Fibroblast of skin of right quadriceps (primary cell): ENCODE data around the gene IL18BP.

ENCODE experiments used
- DNase-seq: peaks from one replicate; pipeline ENCODE4 v3.0.0-alpha.2; 2013

IL18BP gene

GRCh38 chr11:71997594-71997993 is 1.1 kb upstream of the IL18BP start:
- DNase-seq, result no peak

- DNase-seq, result no peak
Measured at GRCh38 chr11:71998061-71998460, 648 bp upstream of the IL18BP start.

GRCh38 chr11:71999362-71999761 is 653 bp downstream of the IL18BP start:
- no peak for DNase-seq

GRCh38 chr11:71999798-72000197 is 1.1 kb downstream of the IL18BP start:
- no peak for DNase-seq

DNA sequence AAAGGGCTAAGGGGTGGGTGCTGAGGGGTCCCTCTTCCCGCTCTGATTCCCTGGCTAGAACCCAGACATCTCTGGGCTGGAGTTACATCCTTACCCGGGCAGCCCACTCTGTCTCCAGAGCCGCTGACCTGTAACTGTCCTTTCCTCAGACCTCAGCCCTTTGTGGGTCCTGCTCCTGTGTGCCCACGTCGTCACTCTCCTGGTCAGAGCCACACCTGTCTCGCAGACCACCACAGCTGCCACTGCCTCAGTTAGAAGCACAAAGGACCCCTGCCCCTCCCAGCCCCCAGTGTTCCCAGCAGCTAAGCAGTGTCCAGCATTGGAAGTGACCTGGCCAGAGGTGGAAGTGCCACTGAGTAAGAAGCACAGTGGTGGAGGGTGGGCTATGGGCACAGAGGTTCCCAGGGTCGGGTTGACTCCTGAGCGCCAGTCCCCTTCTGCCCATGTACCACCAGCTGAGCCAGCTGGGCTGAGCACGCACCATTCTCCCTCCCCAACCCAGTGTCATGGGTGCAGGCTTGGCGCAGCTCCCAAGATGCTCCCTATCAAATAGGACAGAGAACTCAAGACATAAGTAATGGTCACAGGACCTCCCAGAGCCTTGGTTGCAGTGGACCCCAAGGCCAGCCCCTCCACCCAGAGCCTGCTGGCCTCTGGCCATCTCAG is 1.6 kb downstream of the IL18BP start:
- DNase-seq, result no peak

DNA sequence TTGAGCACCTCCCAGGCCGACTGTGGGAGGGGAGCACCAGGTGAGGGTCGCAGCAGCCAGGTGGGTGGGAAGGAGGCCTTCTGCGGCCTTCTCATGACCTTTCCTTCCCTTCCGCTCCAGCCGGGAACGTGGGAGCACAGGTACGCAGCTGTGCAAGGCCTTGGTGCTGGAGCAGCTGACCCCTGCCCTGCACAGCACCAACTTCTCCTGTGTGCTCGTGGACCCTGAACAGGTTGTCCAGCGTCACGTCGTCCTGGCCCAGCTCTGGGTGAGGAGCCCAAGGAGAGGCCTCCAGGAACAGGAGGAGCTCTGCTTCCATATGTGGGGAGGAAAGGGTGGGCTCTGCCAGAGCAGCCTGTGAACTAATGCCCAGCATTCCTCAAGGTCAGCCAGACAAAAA is 2.6 kb downstream of the IL18BP start:
- no peak for DNase-seq

GRCh38 chr11:72001834-72002591 is 3.3 kb downstream of the IL18BP start:
- peak; percentile 33 for DNase-seq

GRCh38 chr11:72002841-72003775 is 4.4 kb downstream of the IL18BP start:
- DNase-seq, result no peak

DNA sequence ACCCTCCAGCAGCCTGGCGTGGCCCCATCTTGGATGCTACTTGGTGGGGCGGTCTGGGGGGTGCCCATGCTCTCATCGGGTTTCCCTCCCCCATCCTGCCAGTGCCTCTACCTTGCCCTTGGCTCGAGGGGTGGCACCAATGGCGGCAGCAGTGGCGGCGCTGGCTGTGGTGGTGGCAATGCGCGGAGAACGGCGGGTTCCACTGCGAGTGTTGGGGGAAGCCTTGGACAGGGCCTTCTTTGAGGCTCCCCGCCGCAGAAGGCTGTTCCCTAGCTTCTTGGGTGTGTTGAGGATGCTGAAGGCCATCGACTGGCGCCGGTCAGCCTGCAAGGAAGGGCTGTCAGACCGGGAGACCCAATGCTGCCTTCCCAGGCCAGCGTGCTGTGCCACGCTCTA is 5.1 kb downstream of the IL18BP start:
- no peak for DNase-seq

DNA sequence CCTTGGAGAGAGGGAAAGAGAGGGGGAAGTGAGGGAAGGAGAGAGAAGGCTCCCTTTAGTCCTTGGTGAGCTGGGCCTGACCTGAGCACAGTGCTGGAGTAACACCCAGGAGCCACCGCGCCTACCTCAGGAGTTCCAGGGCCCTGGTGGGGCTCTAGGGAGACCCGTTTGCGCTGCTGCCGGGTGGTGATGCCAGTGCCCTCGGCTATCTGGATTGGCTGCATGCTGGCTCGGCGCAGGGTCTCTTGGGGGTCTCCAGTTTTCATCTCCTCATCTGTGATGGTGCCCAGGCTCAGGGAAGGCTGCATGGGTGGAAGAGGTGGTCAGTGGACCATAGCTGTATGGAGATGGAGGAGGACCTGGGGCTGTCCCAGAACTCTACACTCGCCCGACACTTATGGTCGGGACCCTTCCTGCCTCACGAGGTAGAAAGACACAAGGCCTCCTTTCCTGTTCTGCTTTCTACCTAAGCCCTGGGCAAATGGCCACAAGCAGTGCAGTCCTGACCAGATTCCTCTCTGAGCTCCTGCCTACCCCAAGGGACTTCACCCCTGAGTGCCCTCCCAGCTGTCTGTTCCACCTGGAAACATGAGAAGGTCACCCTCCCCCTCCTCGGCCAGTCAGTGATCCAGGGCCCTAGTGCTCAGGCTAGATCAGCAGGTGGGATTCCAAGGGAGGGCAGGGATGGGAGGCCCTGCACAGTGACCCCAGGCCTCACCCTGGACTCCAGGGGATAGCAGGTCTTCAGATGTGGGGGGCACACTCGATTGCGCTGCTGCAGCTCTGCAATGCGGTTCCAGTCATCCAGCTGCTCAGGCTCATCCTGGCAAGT is 6.0 kb downstream of the IL18BP start:
- DNase-seq, result no peak

- DNase-seq, result no peak
Measured at GRCh38 chr11:72005347-72006260, 6.9 kb downstream of the IL18BP start.

DNA sequence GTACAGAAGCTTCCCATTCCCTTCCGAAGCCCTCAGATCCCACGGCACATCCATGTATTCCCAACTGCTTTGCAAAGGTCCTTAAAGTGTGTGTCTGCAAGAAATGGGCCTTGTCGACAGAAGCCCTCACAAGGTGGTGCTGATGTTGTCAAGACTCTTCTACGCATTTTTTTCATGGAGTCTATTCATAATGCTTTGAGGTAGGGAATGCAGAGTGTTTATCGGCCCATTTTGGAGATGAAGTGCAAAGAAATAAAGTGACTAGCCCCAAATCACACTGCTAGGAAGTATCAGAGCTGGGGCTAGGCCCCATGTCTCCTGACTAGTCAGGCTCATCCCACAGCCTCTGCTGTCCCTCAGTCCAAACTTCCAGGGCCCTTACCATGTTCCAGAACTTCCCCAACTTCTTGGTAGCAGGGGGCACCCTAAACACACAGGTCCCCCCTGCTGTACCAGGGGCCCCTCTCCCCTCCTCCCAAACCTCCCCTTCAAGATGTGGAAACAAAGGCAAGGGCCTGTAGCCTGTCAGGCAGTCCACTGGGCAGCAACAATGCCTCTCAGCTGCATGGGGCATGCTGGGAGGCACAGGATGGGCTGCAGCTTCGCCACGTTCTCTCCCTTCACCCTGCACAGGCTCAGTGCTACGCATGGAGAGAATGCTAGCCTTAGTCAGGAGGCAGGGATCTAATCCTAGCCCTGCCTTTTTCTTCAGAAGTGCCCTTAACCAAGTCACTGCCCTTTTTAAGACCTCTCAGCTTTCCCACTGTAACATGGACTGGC is 7.8 kb downstream of the IL18BP start:
- no peak for DNase-seq

DNA sequence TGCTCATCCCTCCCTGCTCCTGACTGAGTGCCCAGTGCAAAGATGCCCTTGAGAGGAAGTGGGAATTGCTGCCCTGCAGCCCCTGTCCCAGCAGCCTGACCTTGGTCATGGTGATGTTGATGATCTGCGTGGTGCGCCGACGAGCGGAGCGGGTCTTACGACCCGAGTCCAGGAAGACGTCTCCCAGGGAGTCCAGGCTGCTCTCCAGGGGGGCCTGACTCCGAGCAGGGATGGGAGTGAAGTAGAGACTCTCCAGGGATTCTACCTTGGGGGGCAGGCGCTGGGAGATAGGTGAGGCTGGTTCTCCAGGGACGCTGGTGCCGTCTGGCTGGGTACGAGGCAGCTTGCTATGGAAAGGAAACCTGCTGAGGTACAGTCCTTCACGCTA is 8.4 kb downstream of the IL18BP start:
- DNase-seq, result no peak

DNA sequence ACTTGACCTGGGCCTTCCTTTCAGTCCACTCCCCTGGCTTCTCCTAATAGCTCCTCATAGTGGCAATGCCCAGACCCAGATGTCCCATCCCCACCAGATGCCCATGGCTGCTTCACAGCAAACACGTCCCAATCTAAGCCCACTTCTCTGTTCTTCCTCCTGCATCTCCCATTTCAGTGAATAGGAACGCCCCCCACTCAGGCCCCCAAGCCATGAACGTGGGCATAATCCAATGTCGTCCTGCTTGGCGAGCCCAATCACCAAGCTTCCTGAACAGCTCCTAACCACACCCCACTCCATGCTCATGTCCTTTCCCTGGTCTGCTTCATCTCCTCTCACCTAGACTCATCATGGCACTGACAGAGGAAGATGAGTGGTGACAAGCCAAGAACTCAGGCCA is 8.9 kb downstream of the IL18BP start:
- no peak for DNase-seq

GRCh38 chr11:72008728-72009127 is 10.0 kb downstream of the IL18BP start:
- DNase-seq, result no peak

GRCh38 chr11:72009156-72009555 is 10.4 kb downstream of the IL18BP start:
- DNase-seq, result no peak

GRCh38 chr11:72010529-72011233 is 12.0 kb downstream of the IL18BP start:
- no peak for DNase-seq

- DNase-seq, result no peak
Measured at GRCh38 chr11:72012091-72012630, 13.5 kb downstream of the IL18BP start.

DNA sequence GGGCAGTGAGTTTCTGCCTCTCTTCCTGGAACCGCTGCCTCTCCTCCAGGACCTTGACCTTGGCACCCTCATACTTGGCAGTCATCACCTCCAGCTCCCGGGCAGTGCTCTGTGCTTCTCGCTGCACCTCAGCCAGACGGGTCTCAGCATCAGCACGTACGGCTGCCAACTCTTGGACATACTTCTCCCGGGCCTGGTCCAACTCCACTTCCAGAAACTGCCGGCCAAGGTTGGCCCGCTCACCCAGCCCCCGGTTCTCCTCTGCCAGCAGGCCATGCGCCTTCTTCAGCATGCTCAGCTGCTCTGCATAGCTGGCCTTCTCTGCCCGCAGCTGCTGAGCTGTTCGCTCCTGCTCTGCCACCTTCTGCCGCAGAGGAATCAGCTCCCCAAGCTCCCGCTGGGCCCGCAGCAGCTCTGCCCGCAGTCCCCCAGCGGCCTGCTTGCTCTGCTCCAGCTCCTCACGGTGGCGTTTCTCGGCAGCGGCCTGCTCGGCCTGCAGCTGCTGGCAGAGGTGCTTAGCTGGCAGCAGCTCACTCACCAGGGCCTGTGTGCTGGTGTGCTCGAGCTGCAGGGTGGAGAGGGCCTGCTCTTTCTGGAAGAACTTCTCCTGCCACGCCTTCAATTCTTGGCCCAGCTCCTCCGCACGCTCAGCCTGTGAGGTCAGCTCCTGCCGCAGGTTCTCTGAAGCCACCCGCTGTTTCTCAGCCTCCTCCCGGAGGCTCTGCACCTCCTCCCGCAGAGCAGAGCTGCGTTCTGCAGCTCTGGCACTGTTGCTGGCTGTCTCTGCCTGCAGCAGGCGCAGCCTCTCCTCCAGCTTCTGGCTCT is 14.4 kb downstream of the IL18BP start:
- peak; percentile 66 for DNase-seq
